Activated CD8-positive, alpha-beta memory T cell treated with anti-CD3 and anti-CD28 coated beads, Interleukin-2, amount 50 U/mL, for 4 hours (primary cell): ENCODE data around the gene FBRS.
"Not testable (repeated sequence)": the region's sequence is repeated elsewhere in the genome, so short reads cannot be mapped to it uniquely, and the experiment has no call there.

ENCODE experiments used
- DNase-seq: peaks from one replicate; pipeline ENCODE4 v3.0.0-alpha.2; 2020

The FBRS gene

DNA sequence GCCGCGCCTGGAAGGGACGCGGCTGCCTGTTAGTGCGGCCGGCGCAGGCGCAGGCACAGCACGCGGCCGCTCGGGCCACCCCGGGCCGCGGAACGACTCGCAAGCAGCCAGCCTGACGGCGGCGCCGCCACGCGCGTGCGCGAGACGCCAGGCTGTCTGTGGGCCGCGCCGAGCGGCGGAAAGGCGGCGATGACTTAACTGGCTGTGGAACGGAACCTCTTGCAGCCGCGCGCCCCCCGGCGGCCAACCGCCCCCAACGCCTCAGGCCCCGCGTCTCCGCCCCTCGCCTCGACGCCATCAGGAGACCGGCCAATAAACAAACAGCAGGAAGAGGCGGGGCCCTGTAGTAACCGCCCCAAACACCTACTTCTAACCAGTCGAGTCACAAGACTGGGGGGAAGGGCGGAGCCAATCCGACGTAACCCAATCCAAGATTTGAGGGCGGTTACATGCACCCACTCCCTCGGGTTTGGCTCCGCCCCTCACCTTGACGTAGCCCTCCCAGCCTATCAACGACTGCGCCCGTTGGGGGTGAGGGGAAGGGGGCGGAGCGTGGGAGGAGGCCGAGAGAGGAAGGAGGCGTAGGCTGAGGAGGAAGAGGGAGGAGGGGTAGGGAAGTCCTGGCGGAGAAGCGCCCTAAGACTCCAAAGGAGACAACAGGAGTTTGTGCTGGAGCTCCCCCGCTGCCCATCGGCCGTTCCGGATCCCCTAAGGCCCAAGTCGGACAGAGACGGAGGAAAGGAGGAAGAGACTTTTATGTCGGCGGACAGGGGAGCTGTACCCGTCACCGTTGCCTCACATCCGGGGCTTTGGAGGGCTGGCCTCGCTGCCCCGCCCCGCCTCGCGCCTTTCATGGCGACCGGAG lies at the start of gene FBRS:
Gene FBRS (plus strand): TSS at position 566 of the 865 bp plus-strand sequence. CDS start 1,088 bp downstream, outside the sequence.
- DNase-seq = peak; percentile 100

DNA sequence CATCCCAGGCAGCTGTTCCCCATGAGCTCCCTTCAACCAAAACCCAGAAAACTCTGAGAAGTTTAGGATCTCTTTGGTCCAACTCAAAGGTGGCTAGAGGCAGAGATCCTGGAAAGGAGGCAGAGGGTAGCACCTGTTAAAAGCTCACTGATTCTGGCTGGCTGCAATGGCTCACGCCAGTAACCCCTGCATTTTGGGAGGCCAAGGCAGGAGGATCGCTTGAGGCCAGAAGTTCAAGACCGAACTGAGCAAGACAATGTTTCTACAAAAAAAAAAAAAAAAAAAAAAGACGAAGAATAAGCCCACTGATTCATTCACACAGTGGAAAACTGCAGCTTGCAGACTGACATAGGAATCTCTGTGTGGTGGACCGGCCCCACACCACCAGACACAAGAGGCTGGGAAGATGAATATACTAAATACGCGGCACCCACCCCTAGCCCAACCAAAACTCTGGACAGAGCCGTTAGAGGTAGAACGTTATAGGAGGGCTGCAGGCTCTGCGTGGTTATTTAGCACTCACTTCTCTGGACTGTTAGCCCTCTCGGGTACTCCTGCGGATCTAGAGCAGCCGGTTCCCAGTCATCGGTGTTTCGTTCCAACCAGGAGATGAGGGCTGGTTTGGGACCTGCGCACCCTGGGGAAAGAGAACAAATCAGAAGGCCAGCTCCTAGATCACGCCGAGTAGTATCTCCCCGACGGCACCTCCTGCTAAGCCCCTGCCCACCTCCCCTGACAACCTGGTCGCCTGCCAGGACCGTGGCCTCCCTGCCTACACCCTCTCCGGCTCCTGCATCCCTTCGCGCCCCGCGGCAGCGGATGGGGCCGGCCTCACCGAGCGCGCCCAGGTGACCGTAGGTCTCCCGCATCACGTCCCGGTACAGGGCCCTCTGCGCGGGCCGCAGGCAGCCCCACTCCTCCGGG lies 49.0 kb upstream of the FBRS start:
- peak; percentile 36 for DNase-seq

DNA sequence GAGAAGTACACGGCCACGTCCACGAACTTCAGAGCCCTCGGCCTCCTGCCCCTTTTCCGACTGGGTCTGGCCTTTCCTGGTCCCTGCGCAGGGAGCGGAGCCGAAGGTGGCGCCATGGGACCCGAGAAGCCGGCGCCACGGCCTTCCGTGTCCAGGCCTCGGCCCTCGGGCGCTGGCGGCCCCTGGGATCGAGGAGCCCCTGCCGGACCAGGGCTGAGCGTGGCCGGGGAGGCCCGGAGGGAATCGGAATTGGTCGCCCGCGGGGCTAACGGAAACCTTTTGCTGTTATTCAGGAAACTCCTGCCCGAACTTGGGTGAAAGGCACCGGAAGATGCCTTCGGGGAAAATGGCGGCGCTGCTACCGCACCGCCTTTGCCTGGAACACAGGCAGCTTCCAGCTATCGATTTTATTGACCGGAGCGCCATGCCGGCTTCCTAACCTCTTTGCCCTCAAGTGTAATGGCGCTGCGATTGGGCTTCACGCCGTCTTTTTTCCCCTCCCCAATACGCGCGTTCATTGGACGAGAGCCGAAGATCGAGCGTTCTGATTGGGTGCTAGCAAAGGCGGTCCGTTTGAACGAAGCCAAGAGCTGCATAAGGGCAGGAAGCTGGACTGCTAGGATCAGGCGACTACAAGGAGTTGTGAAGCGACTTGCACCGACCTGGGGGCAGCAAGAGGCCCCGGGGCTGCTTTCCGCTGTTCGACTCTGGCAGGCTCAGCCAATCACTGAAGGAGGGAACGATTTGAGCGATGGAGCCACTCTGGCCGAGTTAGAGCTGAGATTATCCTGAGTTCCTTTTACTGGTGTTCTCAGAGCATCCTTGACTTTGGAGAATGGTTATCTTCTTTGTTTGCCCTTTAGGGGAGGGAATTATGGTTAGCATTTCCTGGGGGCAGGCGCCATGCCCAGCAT lies 48.0 kb upstream of the FBRS start, which contains the start of gene ZNF689:
Gene ZNF689 (minus strand): TSS at position 464 of the 914 bp plus-strand sequence. CDS start 348 bp downstream, at position 116.
- DNase-seq = peak; percentile 92

DNA sequence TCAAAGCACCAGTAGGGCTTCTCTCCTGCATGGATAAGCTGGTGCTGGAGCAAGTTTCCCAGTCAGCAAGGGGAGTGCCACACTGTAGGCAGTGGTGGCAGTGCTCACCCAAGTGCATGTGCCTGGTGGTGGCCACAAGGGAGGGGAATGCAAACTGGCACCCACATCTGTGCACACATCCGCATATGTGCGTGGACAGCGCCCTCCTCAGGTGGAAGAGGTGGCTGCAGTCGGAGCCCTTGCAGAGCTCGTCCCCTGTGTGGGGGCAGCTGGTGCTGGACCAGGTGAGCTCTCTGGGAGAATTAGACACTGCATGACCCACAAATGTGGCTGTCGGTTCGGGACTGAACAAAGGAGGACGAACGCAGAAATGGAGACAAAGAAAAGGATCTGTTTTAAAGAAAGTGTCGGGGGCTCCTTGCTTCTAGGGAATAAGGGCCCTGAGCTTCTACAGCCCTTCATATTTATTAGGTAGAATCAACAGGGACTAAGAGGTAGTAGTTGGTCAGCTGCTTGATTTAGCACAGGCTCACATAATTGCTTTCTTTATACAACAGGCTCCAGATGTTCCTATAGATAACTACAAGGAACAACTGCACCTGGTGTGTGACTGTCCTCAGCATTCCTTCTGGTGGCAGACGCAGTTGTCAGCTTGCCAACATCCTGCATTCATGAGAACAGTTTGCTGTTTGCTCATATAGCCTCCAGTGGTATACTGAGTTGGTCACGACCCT lies 42.7 kb upstream of the FBRS start:
- peak; percentile 60 for DNase-seq

DNA sequence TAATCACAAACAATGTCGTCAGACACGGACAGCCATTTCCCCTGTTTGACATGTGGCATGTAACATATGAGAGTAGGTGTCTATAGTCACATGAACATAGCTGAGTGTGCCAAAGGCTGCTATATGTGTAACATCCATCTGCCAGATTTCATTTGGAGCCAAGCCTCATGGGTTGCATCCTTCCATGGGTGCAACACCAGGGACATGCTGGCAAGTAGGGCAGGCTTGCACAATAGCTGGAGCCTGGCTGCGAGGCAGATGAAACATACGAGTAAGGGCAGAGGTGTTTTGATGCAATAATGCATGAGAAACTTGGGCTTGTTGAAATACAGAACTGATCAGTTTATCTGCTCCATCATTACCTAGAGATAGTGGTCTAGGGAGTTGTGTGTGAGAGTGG lies 39.0 kb upstream of the FBRS start:
- DNase-seq = no peak

DNA sequence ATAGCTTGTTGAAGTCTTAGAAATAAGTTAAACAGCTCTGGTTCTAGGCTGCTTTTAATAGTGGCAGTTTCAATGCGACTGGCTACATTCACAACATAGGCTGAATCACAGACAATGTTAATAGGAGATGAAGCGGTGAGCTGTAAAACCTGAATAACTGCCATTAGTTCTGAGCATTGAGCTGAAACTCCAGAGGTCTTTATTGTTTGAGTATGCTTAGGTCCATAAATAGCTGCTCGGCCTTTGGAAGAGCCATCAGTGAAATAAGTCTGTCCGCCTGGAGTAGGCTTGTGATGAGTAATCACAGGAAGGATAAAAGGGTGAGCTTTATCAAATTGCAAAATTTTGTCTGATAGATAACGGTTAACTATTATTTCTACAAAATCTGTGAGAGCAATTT lies 38.6 kb upstream of the FBRS start:
- no peak for DNase-seq

DNA sequence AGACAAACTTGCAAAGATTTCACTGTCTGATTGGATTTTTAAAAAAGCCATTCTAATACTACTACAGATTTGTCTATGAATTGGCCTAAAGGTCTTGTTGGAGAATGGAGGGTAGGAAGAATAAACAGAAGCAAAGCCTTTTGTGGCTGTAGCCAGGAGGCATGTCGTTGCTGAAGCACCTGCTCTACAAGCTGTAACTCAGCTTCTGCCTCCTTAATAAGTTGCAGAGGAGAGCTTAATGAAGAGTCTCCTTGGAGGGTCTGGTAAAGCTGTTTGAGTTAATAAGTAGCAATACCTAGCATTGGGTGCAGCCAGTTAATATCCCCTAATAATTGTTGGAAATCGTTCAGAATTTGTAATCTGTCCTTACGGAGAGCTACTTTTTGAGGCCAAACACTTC lies 38.1 kb upstream of the FBRS start:
- no peak for DNase-seq

DNA sequence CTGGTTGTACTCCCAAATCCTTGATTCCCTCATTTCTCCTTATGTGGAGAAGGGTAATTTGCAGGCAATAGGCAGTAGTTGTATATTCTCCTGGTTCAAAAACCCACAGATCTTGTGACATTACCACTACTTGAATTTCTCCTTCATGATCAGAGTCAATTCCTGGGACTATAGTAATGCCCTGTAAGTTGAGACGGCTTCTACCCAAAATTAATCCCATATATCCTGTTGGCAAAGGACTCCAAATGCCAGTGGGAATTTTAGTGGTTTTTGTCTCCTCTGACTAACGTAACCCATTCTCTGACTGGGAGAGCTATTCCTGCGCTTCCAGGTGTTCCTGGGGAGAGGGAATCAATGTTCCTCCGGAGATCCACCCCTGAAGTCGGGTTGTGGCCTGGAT lies 36.5 kb upstream of the FBRS start:
- DNase-seq = no peak

DNA sequence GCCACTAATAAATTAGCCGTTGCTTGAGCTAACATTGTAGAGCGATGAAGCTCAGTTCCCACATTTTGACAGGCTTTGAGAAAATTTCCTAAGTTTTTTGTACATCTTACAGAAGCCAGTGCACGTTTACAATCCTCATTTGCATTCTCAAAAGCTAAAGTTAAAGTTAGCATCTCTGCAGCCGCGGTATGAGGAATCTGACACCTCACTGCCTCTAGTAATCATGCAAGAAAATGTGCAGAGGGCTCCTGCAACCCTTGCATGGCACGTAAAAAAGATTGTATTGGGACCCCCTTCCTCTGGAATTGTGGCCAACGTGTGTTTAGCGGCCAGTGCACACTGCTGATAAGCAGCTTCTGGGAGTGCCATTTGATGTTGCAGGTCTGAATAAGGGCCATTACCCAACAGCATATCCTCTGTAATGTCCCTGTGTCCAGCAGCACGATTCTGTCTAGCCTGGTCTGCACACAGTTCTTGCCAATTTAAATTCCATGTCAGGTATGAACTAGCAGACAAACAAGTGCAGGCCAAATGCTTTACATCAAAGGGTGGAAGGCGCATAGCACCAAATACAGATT lies 35.7 kb upstream of the FBRS start:
- no peak for DNase-seq

DNA sequence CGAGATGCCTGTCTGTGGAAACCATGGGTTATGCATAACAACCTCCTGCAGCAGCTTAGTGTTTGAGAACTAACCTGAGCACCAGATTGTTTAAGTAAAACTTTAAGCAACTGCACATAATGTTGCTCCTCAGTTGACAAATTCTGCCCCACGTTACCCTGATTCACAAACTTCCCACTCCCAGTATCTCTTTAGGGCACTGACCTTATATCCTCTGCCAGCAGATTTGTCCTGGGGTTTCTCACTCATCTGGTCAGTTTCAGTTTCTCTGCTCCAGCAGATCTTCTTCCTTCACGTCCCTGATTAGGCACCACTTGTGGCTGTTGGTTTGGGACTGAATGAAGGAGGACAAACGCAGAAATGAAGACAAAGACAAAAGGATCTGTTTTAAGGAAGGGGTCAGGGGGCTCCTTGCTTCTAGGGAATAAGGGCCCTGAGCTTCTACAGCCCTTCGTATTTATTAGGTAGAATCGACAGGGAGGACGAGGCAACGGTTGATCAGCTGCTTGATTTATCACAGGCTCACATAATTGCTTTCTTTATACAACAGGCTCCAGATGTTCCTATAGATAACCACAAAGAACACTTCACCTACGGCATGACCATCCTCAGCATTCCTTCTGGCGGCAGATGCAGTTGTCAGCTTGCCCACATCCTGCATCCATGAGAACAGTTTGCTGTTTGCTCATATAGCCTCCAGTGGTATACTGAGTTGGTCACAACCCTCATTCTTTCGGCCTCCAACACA lies 34.5 kb upstream of the FBRS start:
- DNase-seq = no peak

DNA sequence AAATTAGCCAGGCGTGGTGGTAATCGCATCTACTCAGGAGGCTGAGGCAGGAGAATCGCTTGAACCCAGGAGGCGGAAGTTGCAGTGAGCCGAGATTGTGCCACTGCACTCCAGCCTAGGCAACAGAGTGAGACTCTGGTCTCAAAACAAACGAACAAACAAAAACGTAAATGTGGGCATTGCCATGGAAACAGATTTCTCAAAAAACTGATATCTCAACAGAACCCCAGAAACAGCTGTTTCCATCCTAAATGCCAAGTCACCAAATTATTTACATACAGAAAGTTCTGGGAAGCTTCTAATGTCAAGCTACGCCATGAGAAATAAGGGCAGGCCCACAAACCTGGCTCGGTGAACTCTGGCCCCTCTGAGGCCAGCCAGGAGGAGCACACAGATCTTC lies 32.0 kb upstream of the FBRS start:
- no peak for DNase-seq

DNA sequence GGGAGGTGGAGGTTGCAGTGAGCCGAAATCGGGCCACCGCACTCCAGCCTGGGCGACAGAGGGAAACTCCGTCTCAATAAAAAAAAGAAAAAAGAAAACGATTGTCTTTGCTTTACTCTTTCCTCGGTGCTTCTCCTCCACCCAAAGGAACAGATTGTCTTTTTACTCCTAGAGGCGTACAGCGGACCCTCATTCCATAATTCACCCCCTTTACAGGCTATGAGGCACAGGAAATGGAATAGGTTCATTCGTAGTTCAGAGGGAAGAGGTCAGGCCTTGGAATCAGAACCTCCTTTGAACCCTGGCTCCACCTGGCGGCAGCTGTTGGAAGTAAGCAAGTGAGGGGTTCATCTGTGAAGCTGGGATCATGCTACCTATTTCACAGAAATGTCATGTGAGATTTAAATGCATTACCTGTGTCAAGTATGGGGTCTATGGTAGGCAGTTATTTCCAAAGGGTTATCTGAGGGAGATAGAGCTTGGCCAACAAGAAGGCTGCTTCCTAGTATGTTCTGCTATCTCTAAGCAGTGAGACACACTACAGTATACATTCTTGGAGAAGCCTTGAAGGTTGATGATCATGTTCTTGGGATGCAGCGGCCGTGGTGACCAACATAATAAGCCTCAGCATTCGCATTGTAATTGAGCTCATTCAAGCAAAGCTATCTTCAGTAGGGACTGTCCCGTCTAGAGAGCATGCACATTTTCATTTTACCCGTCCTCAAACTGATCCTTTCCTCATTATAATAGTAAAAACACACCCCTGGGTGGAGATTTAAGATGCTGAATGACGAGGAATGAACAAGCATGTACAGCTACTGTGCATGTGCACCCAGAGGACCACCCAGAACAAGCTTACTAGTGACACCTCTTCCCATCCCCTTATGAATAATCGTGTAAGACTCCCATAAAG lies 29.3 kb upstream of the FBRS start:
- peak; percentile 89 for DNase-seq

DNA sequence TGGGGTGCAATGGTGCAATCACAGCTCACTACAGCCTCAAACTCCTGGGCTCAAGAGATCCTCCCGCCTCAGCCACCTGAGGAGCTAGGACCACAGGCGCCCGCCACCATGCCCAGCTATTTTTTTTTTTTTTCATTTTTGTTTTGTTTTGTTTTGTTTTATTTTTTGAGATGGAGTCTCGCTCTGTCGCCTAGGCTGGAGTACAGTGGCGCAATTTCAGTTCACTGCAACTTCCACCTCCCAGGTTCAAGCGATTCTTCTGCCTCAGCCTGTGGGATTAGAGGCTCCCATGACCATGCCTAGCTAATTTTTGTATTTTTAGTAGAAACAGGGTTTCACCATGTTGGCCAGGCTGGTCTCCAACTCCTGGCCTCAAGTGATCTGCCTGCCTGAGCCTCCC lies 25.8 kb upstream of the FBRS start:
- not testable (repeated sequence) for DNase-seq

DNA sequence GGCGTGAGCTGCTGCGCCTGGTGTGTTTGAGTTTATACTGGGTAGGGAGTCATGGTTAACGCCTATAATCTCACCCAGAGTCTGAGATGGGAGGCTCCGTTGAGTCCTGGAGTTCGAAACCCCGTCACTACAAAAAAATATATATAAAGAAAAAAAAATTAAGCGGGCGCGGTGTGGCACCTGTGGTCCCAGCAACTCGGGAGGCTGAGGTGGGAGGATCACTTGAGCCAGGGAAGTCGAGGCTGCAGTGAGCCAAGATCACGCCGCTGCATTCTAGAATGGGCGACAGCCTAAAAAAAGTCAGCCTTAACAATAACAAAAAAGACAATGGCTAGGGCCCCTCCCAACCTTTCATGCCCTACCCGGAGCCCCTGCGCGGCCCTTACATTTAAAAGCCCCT lies 24.7 kb upstream of the FBRS start:
- DNase-seq = no peak

DNA sequence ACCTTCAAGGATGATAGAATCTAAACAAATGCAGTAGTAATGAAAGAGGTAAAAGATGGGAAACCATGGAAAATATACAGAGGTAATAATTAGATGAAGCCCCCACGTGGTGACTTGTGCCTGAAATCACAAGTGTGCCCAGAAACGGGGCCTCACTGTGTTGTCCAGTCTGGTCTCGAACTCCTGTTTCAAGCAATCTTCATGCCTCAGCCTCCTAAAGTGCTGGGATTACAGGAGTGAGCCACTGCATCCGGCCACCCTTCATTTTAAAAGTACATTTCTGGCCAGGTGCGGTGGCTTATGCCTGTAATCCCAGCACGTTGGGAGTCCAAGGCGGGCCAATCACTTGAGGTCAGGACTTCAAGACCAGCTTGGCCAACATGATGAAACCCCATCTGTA lies 21.6 kb upstream of the FBRS start:
- DNase-seq = no peak

DNA sequence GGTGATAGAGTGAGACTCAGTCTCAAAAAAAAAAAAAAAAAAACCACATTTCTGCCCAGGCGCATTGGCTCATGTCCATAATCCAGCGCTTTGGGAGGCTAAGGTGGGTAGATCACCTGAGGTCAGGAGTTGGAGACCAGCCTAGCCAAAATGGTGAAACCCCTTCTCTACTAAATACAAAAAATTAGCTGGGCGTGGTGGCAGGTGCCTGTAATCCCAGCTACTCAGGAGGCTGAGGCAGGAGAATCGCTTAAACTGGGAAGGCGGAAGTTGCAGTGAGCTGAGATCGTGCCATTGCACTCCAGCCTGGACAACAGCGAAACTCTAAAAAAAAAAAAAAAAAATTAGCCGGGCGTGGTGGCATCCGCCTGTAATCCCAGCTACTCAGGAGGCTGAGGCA lies 21.1 kb upstream of the FBRS start:
- not testable (repeated sequence) for DNase-seq

DNA sequence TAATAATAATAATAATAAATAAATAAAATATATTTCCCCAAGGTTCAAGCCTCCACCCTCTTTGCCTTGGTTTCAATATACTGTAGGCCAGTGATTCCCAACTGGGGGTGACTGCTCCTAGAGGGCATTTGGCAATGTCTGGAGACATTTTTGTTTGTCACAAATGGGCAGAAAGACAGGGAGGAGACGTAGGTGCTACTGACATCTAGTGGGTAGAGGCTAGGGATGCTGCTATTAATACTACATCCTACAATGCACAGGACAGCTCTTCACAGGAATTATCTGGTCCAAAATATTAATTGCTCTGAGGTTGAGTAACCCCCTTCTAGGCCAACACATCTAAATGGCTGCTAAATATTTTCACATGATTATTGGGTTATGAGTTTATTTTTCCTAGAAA lies 20.3 kb upstream of the FBRS start:
- no peak for DNase-seq

DNA sequence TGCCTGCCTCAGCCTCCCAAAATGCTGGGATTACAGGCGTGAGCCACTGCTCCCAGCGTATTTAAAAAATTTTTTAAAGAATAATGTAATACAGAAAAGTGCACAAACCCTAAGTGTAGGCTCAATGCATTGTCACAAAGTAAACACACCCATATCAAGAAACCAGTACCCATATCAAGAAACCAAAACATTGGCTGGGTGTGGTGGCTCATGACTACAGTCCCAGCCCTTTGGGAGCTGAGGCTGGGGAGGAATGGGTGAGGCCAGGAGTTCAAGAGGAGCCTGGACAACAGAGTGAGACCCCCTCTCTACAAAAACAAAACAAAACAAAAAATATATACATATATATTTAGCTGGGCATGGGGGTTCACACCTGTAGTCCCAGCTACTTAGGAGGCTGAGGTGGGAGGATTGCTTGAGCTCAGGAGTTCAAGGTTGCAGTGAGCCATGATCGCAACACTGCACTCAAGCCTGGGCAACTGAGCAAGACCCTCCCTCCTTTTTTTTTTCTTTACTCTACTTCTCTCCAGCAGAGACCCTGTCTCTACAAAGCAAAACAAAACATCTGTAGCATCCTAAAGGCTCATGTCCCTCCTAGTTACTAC lies 16.8 kb upstream of the FBRS start:
- DNase-seq = no peak

DNA sequence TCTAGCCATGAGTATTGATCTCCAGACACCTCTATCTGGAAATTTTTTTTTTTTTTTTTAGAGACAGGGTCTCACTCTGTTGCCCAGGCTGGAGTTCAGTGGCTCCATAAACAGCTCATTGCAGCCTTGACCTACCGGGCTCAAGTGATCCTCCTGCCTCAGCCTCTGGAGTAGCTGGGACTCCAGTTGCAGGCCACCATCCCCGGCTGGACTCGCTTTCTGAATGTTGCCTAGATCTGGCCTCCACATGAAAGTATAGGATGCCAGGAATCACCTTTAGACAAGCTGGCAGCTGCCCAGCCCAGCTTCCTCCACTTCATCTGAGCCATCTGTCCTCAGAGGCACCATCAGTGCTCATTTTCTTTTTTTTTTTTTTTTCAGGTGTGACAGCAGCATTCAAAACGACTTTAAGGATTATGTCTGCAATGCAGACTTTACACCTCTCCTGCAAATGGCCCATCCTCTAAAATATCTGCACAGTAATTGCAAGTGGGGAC lies 13.8 kb upstream of the FBRS start:
- DNase-seq = no peak
